NOMO-1 treated with DMSO at 0.1 percent for 48 hours (cell line): ENCODE results near the gene ADAMTS4.

Experiments
- DNase-seq: peaks from one replicate; lab custom pipeline; 2025; ENCODE audit not compliant: unreplicated experiment; lab: John Stamatoyannopoulos, UW

The ADAMTS4 gene

GRCh38 chr1:161158316-161159010 is 40.4 kb downstream of the ADAMTS4 start:
- DNase-seq, result no peak

GRCh38 chr1:161157867-161158266 is 41.0 kb downstream of the ADAMTS4 start:
- DNase-seq, result no peak

- DNase-seq, result peak; percentile 93
Observed at GRCh38 chr1:161153682-161154337, 45.0 kb downstream of the ADAMTS4 start, which contains the start of gene UFC1. Gene UFC1, plus strand, starts transcription at chr1:161153978. Its CDS starts 20 bp downstream, at chr1:161153998.

- no peak for DNase-seq
Observed at GRCh38 chr1:161153176-161153575, 45.7 kb downstream of the ADAMTS4 start.

- DNase-seq, result no peak
Observed at GRCh38 chr1:161145832-161146231, 53.0 kb downstream of the ADAMTS4 start.

GRCh38 chr1:161140755-161141400 is 58.0 kb downstream of the ADAMTS4 start:
- DNase-seq, result no peak

GRCh38 chr1:161139766-161140165 is 59.1 kb downstream of the ADAMTS4 start:
- peak; percentile 38 for DNase-seq

- peak; percentile 25 for DNase-seq
Observed at GRCh38 chr1:161138431-161138830, 60.4 kb downstream of the ADAMTS4 start.

GRCh38 chr1:161137881-161138280 is 61.0 kb downstream of the ADAMTS4 start:
- DNase-seq, result no peak
